ENCODE measurements around the gene ZNF473. TPM values are rescaled to one million over a fixed set of nuclear protein-coding genes. Genes with fewer than 3 reads are reported as not detected.

ZNF473 gene
- total and polyA plus RNA-seq, 2 experiments from 2014 or later: 3.3 to 18.9 TPM

GRCh38 chr19:50059045-50059444 lies 33.2 kb downstream of the ZNF473 start (continued):
- TF ChIP-seq REST (IDR thresholded peaks at IDR 0.05; ENCODE audit: unreplicated experiment): no peak
- no peak for TF ChIP-seq ETS1 (IDR thresholded peaks at IDR 0.05)

- Mint-ChIP-seq H3K4me1 (no peaks in the 10 kb centered on the region), H3K27me3 (ENCODE audit: insufficient read depth, low read depth, poor library complexity) (peaks cover 10% of the 10 kb centered on the region), H3K4me3 (no peak overlapping the region), H3K9me3 (peaks cover 84% of the 10 kb centered on the region), H3K27ac (no peak overlapping the region), H3K36me3 (ENCODE audit: low read depth) (peaks cover 30% of the 10 kb centered on the region)
- DNase-seq (ENCODE audit: low spot score) (no peak), ATAC-seq (no peak)
- H3K36me3 ChIP-seq (ENCODE audit: insufficient read depth): no peaks in the 10 kb centered on the region
- H4K20me1 ChIP-seq (replicated peaks; ENCODE audit: insufficient read depth): no peaks in the 10 kb centered on the region
- no peaks in the 10 kb centered on the region for H3K79me2 ChIP-seq (replicated peaks; ENCODE audit: insufficient read depth)
- H2AFZ ChIP-seq: no peak overlapping the region
- H3K9me2 ChIP-seq (ENCODE audit: insufficient read depth): no peaks in the 10 kb centered on the region
- no peaks in the 10 kb centered on the region for H3K4me1 ChIP-seq (ENCODE audit: insufficient read depth)
- H3K4me2 ChIP-seq: no peak overlapping the region
- no peak overlapping the region for H3K27ac ChIP-seq (ENCODE audit: low read depth)
- no peaks in the 10 kb centered on the region for H3F3A ChIP-seq (replicated peaks; ENCODE audit: low read depth)
- no peak overlapping the region for H3K4me3 ChIP-seq
- TF ChIP-seq ZNF331 (CRISPR knock-in tag; IDR thresholded peaks at IDR 0.05; ENCODE audit: low read depth) (no peak), ZNF462 (CRISPR knock-in tag; IDR thresholded peaks at IDR 0.05) (no peak), REST (IDR thresholded peaks at IDR 0.05; ENCODE audit: unreplicated experiment) (no peak), ZNF114 (CRISPR knock-in tag; IDR thresholded peaks at IDR 0.05) (no peak), EZH2 (IDR thresholded peaks at IDR 0.05; ENCODE audit: low read depth, unreplicated experiment) (no peak), NANOG (IDR thresholded peaks at IDR 0.05; ENCODE audit: borderline replicate concordance) (no peak), STAT1 (IDR thresholded peaks at IDR 0.05; ENCODE audit: unreplicated experiment) (no peak), ETS1 (IDR thresholded peaks at IDR 0.05) (no peak), EZH2phosphoT487 (IDR thresholded peaks at IDR 0.05; ENCODE audit: unreplicated experiment) (no peak)
- no peaks in the 10 kb centered on the region for H3K27me3 ChIP-seq (ENCODE audit: insufficient read depth)
Observed at GRCh38 chr19:50060107-50060506, 34.3 kb downstream of the ZNF473 start.
